K562 (cell line): ENCODE results near the gene SGSM2. TPM values are rescaled to one million over a fixed set of nuclear protein-coding genes. Genes with fewer than 3 reads are reported as not detected.
A peak's percentile ranks its signal among the peaks of the same experiment; 100 is the strongest.

Source experiments
- ARID3B ChIP-seq: fragments of 250-450 bp; sonication (Bioruptor Pico); IDR thresholded peaks from 2 replicates; pipeline ENCODE4 v1.4.0; 2020; ENCODE audit warnings: borderline replicate concordance
- BCL6 ChIP-seq: fragments of 250-450 bp; sonication (Bioruptor Pico); IDR thresholded peaks from 2 replicates; pipeline ENCODE4 v1.4.0; 2020
- CAMTA2 ChIP-seq: fragments of 250-450 bp; sonication (Bioruptor Pico); conservative IDR thresholded peaks from 2 replicates; pipeline ENCODE4 v1.5.1; 2022
- E2F8 ChIP-seq: fragments of 450-650 bp; IDR thresholded peaks from 2 replicates; pipeline ENCODE4 v1.7.1; 2018; ENCODE audit warnings: mild to moderate bottlenecking, low read depth; ENCODE audit not compliant: partially characterized antibody
- FOXA3 ChIP-seq, 2 experiments: fragments of 450-650 bp in 1 of 2; sonication (generic) in 1 of 2; formaldehyde crosslinking; IDR thresholded peaks in 1 of 2; conservative IDR thresholded peaks in 1 of 2; 2 replicates each; pipeline versions ENCODE4 v1.4.0 to v1.8.0; 2020 to 2022; ENCODE audit warnings: mild to moderate bottlenecking in 2 of 2, missing genetic modification reagents in 1 of 2
- GMEB1 ChIP-seq: fragments of 250-450 bp; sonication (Bioruptor Pico); IDR thresholded peaks from 2 replicates; pipeline ENCODE4 v1.4.0; 2020; ENCODE audit warnings: mild to moderate bottlenecking
- KDM5B ChIP-seq: fragments of 200-600 bp; sonication (generic); IDR thresholded peaks from 2 replicates; pipeline ENCODE4 v1.6.1; 2012; ENCODE audit warnings: low read depth, mild to moderate bottlenecking, moderate library complexity, low read length, control low read depth, inconsistent platforms; ENCODE audit not compliant: insufficient replicate concordance
- KLF6 ChIP-seq: fragments of 250-450 bp; sonication (Bioruptor Pico); IDR thresholded peaks from 2 replicates; pipeline ENCODE4 v1.4.0; 2020; ENCODE audit warnings: mild to moderate bottlenecking, moderate library complexity, borderline replicate concordance
- MEF2A ChIP-seq: IDR thresholded peaks from 2 replicates; pipeline ENCODE4 v1.6.1; 2011; ENCODE audit warnings: low read depth, mild to moderate bottlenecking, low read length, moderate library complexity; ENCODE audit not compliant: control insufficient read depth
- POLR2AphosphoS5 ChIP-seq: IDR thresholded peaks from 2 replicates; pipeline ENCODE4 v1.6.1; 2011; ENCODE audit warnings: mild to moderate bottlenecking, low read depth, low read length, moderate library complexity; ENCODE audit not compliant: control insufficient read depth, insufficient read depth
- POU5F1 ChIP-seq: fragments of 150-350 bp; IDR thresholded peaks from 2 replicates; pipeline ENCODE4 v1.6.1; 2014; ENCODE audit warnings: borderline replicate concordance, low read length, low read depth, mild to moderate bottlenecking; ENCODE audit not compliant: partially characterized antibody
- ZHX1 ChIP-seq: fragments of 150-350 bp; conservative IDR thresholded peaks from 2 replicates; pipeline ENCODE4 v1.6.1; 2014; ENCODE audit warnings: low read length
- ZNF584 ChIP-seq: fragments of 200-800 bp; sonication (Bioruptor generic); IDR thresholded peaks from 2 replicates; pipeline ENCODE4 v1.6.1; 2016; ENCODE audit warnings: low read depth, mild to moderate bottlenecking, missing genetic modification characterization, missing compliant biosample characterization
- ZNF699 ChIP-seq: fragments of 250-450 bp; sonication (Bioruptor Pico); IDR thresholded peaks from 2 replicates; pipeline ENCODE4 v1.8.0; 2021; ENCODE audit warnings: mild to moderate bottlenecking, moderate library complexity; ENCODE audit not compliant: insufficient replicate concordance
- polyA plus RNA-seq, 8 experiments: library from polyadenylated mRNA; depleted of rRNA in 4 of 8; stranded (reverse) in 5 of 8; unstranded in 3 of 8; fragments of >200 nt; fragmentation: Nextera tagmentation in 2 of 8; fragmentation: Illumina TruSeq in 1 of 8; extraction: Ambion mirVana in 2 of 8; extraction: Trizol in 1 of 8; gene quantifications; 2 replicates each; pipeline versions ENCODE4 v1.2.1 to v1.2.3, GENCODE V29; 2011 to 2014; ENCODE audit warnings: inconsistent platforms in 1 of 8, missing spikeins in 1 of 8
- total RNA-seq, 7 experiments: library from RNA; depleted of rRNA in 6 of 7; stranded (reverse); fragments of >200 nt in 6 of 7; fragmentation: Illumina TruSeq in 2 of 7; extraction: Trizol in 2 of 7; gene quantifications; 2 replicates each; pipeline versions ENCODE4 v1.2.1 to v1.2.3, GENCODE V29; 2011 to 2021; ENCODE audit warnings: low replicate concordance in 1 of 7
- TF ChIP-seq, protein P1 (sequence below): sonication (generic); formaldehyde crosslinking; IDR thresholded peaks from 2 replicates; pipeline ENCODE4 v1.8.1; 2023; ENCODE audit warnings: mild to moderate bottlenecking, missing genetic modification reagents

Gene SGSM2
- total and polyA plus RNA-seq, 9 of the 15 experiments (the other 6 are each of a cell fraction or from before 2014, with no cell fraction given), result 0.20 to 26.3 (median 14.8) TPM

- TF ChIP-seq ARID3B (CRISPR knock-in tag) (no peak), FOXA3 (CRISPR knock-in tag; conservative IDR thresholded peaks at IDR 0.05 in 1 of 2, IDR thresholded peaks at IDR 0.05 in 1 of 2) (no peak), ZNF699 (CRISPR knock-in tag) (no peak), ZHX1 (no peak), ZNF584 (CRISPR knock-in tag) (no peak), POU5F1 (no peak), KDM5B (peak; percentile 80), GMEB1 (CRISPR knock-in tag) (peak; percentile 44), KLF6 (CRISPR knock-in tag) (no peak), BCL6 (no peak), E2F8 (peak; percentile 86), CAMTA2 (CRISPR knock-in tag) (no peak), POLR2AphosphoS5 (peak; percentile 82), MEF2A (no peak)
- TF ChIP-seq, protein P1, sequence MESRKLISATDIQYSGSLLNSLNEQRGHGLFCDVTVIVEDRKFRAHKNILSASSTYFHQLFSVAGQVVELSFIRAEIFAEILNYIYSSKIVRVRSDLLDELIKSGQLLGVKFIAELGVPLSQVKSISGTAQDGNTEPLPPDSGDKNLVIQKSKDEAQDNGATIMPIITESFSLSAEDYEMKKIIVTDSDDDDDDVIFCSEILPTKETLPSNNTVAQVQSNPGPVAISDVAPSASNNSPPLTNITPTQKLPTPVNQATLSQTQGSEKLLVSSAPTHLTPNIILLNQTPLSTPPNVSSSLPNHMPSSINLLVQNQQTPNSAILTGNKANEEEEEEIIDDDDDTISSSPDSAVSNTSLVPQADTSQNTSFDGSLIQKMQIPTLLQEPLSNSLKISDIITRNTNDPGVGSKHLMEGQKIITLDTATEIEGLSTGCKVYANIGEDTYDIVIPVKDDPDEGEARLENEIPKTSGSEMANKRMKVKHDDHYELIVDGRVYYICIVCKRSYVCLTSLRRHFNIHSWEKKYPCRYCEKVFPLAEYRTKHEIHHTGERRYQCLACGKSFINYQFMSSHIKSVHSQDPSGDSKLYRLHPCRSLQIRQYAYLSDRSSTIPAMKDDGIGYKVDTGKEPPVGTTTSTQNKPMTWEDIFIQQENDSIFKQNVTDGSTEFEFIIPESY (CRISPR knock-in tag), result no peak
Measured at GRCh38 chr17:2336215-2336851, 968 bp upstream of the SGSM2 start, which contains the start of gene TSR1 (continued).
